Hepatocyte (in vitro differentiated cells): ENCODE data around the gene GPRIN2.

Source experiments
- CTCF ChIP-seq: fragments of 200-600 bp; sonication (generic); IDR thresholded peaks from 2 replicates; pipeline ENCODE4 v1.5.1; 2016; ENCODE audit warnings: antibody characterized with exemption, mild to moderate bottlenecking; ENCODE audit not compliant: poor library complexity
- EZH2 ChIP-seq: fragments of 200-600 bp; sonication (generic); IDR thresholded peaks from 2 replicates; pipeline ENCODE4 v1.6.1; 2016; ENCODE audit warnings: antibody characterized with exemption, mild to moderate bottlenecking, borderline replicate concordance
- EZH2phosphoT487 ChIP-seq: fragments of 200-600 bp; sonication (generic); IDR thresholded peaks from one replicate; pipeline ENCODE4 v1.6.1; 2018; ENCODE audit warnings: antibody characterized with exemption, mild to moderate bottlenecking, low read depth, moderate library complexity; ENCODE audit not compliant: unreplicated experiment, severe bottlenecking

- no peak for TF ChIP-seq CTCF
- no peak for TF ChIP-seq EZH2
- TF ChIP-seq EZH2phosphoT487, result no peak
Observed at GRCh38 chr10:46526682-46527038, 29.8 kb downstream of the GPRIN2 start.
